DMS53 treated with DMSO at 0.1 percent for 48 hours (cell line): ENCODE measurements around the gene CRIP1.

Experiments used
- DNase-seq: peaks from one replicate; lab custom pipeline; 2025; ENCODE audit not compliant: unreplicated experiment; lab: John Stamatoyannopoulos, UW

CRIP1 gene

GRCh38 chr14:105469456-105470349, 17.0 kb upstream of the CRIP1 start:
- DNase-seq: no peak

- DNase-seq: no peak
These were observed 16.1 kb upstream of the CRIP1 start for GRCh38 chr14:105470350-105471296.

DNA sequence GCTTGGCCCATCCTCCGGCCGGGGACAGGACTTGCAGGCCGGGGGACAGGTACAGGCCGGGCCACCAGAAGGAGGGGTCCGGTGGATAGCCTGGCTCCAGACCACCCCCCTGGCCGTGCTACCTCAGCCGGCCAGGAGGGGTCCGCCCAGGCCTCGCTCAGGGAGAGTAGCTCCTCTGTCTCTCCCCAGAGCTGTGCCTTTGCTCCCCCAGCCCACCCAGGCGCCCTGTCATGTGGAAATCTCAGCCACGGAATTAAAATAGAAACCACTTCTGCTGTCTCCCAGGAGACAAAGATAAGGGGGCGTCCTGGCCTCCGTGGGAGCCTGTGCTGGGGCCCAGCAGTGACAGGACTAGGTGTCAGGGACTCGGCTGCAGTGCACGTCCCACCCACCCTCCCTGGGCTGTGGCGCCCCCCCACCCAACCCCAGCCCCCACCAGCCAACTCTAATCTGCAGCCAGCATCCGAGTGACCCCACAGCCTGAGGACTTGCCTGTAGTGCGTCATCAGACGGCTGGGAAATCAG, 15.3 kb upstream of the CRIP1 start:
- no peak for DNase-seq

DNA sequence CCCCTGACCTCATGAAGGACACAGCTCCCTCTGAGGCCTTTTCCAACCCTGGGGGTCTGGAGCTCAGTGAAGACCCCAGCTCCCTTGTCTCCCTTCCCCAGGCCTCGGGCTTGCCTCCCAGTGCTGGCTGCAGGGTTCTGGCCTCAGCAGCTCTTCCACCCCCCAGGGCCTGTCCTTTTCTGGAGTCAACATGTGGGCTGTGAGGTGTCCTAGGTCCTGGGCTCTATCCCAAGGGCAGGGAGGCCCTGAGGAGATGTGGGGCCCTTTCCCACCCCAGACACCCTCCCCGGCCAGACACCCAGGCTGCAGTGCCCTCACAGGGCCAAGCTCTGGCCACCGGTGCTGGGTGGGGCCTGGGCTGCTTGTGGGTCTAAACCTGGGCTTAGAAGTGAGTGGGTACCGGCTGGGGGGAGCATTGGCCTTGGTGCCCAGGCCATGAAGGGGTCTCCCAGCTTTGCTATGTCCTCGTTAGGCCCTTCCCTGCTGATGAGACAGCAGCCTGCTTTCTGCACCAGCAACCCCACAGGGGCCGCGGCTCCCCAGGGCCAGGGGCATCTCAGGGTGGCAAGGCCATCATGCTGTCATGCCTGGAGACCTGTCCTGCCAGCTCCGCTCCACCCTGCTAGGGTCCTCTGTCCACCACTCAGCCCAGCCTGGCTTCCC, 14.7 kb upstream of the CRIP1 start:
- DNase-seq: no peak

- no peak for DNase-seq
These were observed 14.1 kb upstream of the CRIP1 start for GRCh38 chr14:105472486-105472991.

- no peak for DNase-seq
These were observed 13.5 kb upstream of the CRIP1 start for GRCh38 chr14:105473033-105473676.

- no peak for DNase-seq
These were observed 12.8 kb upstream of the CRIP1 start for GRCh38 chr14:105473677-105474482.

DNA sequence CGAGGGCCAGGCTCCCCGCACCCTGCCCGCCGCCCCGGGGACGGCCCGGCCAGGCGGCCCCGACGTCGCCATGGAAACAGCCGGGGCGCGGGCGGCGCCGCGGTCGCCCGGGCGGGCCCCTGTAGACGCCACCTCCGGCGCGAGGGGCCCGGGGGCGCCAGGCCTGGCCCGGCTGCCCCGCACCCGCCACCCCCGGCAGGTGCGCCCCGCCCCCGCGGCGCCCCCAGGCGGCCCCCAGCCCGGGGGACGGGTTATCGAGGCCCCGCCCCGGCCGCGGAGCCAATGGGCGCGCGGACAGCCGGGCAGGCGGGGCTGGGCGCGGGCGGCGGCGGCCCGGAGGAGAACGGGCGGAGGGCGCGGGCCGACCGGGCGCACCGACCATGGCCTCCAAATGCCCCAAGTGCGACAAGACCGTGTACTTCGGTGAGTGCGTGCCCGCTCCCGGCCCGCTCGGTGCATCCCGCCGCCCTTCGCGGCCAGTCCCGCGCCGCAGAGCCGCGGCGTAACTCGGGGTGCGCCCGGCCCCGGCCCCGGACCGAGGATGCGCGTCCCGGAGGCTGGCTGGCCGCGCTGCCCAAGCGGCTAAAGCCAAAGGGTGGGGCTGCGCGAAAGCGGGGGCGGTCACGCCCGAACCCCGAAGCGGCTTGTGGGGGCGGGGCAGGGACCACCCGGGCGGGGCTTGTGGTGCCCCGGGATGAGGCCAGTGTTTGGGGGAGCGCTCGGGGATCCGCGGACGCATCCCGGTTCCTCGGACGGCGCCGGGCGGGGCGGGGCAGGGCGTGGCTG, 12.0 kb upstream of the CRIP1 start, which contains the start of gene CRIP2:
Gene CRIP2, plus strand, starts transcription at position 339 of the 786 bp plus-strand sequence. Its CDS starts 42 bp downstream, at position 381.
- DNase-seq: no peak

DNA sequence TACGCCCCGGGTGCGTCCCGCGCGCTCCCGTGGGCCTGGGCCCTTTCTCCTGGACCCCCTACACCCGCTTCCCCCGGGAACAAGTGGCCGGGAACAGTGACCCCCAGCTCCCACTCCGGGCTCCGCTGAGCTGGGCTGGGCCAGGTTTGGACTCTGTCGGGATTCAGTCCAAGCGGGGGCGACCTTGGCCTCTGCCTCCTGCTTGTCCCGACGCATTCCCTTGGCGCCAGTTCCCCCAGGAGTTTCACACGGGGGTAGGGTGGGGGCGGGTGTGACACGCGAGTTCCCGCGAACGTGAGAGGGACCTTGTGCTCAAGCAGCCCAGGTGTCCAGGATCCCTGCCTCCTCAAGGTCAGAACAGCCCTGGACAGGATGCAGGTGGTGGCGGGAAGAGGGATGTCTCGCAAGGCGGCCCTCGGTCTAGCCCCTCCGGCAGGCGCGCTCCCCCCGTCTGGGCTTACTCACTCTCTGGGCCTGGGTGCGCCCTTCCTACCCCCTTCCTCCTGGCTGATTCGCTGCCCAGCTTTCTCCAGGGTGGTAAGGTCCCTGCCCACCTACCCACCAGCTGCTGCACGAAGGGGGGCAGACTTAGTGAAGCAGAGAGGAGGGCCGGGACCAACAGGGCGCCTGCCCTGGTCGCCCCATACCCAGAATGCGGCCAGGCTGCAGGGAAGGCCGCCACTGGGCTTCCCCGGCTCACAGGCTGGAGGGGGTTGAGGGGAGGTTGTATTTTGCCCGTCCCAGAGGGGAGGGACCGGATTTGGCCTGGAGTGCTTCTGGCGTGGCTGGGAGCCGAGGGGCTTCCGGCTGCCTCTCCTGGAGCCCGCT, 11.2 kb upstream of the CRIP1 start:
- DNase-seq: no peak

- DNase-seq: no peak
These were observed 10.4 kb upstream of the CRIP1 start for GRCh38 chr14:105476097-105476830.

- no peak for DNase-seq
These were observed 9.6 kb upstream of the CRIP1 start for GRCh38 chr14:105476831-105477659.

DNA sequence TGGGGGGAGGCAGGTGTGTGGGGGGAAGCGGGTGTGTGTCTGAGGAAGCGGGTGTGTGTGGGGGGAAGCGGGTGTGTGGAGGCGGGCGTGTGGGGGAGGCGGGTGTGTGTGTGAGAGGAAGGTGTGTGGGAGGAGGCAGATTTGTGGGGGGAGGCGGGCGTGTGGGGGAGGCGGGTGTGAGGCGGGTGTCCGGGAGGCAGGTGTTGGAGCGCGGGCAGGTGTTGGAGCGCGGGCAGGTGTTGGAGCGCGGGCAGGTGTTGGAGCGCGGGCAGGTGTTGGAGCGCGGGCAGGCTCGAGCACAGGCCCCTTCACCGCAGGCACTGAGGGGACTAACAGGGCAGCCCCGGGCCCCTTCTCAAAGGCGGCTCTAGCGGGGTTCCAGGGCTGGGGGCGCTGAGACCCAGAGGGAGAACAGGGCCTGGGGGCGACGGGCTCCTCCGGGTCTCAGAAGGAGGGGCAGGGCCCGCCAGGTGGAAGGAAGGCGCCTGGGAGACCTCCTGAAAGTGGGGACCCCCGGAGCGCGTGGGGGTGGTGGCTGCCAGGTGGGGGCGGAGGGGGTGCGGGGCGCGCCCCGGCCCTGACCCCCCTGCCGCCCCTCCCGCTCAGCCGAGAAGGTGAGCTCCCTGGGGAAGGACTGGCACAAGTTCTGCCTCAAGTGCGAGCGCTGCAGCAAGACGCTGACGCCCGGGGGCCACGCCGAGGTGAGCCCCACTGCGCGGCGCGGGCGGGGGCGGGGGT, 8.9 kb upstream of the CRIP1 start:
- no peak for DNase-seq

- DNase-seq: no peak
These were observed 8.1 kb upstream of the CRIP1 start for GRCh38 chr14:105478398-105479251.

DNA sequence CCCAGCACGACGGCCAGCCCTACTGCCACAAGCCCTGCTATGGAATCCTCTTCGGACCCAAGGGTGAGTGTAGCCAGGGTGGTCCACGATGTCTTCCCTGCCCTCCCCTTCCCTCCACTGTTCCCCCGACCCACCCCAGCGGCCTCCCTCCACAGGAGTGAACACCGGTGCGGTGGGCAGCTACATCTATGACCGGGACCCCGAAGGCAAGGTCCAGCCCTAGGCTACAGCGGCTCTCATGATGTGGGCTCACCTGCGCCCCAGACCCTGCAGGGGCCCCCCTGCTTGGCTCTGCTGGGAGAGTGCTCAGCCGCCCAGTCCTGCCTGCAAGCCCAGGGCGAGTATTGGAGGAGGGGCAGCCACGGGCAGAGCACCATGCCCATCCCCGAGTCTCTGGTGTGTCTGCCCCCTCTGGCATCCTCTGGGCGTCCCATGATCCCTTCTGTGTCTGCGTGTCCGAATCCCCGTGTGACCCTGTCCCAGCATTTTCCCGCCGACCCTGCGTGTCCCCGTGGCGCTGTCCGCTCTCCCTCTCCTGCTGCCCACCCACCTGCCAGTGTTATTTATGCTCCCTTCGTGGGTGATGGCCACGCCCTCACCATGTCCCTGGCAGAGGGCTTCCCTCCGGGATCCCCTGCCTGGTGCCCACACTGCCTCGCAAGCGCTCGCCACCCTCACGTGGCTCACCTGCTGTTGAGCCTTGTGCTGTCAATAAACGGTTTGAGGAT, 7.1 kb upstream of the CRIP1 start:
- no peak for DNase-seq
